Stimulated activated naive B cell treated with anti-CD40 and anti-IgM and Interleukin-4, amounts not matched to agents 10 μg/mL and 1 μg/mL and 100 μg/mL, for 72 hours (primary cell): ENCODE measurements around the gene PSMC6.
"Not testable (repeated sequence)": the region's sequence is repeated elsewhere in the genome, so short reads cannot be mapped to it uniquely, and the experiment has no call there.

Experiments
- ATAC-seq, 2 donors: fragments of 150-1000 bp; cut with Tn5 transposase; replicated peaks; 2 replicates each; pipeline ENCODE4 v1.10.0; 2021; ENCODE audit warnings: moderate library complexity in 1 of 2
- DNase-seq: peaks from one replicate; pipeline ENCODE4 v3.0.0; 2021
- H3K27ac Mint-ChIP-seq: one replicate; pipeline ENCODE4 v1.8.0; 2022; ENCODE audit warnings: mild to moderate bottlenecking, mixed read lengths
- H3K27me3 Mint-ChIP-seq, 2 donors: one replicate each; pipeline ENCODE4 v1.8.0; 2022; ENCODE audit warnings: mixed read lengths in 2 of 2
- H3K36me3 Mint-ChIP-seq, 2 donors: one replicate each; pipeline ENCODE4 v1.8.0; 2022; ENCODE audit warnings: mixed read lengths in 2 of 2, mild to moderate bottlenecking in 1 of 2
- H3K4me1 Mint-ChIP-seq, 2 donors: one replicate each; pipeline ENCODE4 v1.8.0; 2022; ENCODE audit warnings: mixed read lengths in 2 of 2, mild to moderate bottlenecking in 1 of 2
- H3K4me3 Mint-ChIP-seq, 2 donors: one replicate each; pipeline ENCODE4 v1.8.0; 2022; ENCODE audit warnings: mild to moderate bottlenecking in 2 of 2, mixed read lengths in 2 of 2, moderate library complexity in 1 of 2
- H3K9me3 Mint-ChIP-seq, 2 donors: one replicate each; pipeline ENCODE4 v1.8.0; 2022; ENCODE audit warnings: mixed read lengths in 2 of 2, mild to moderate bottlenecking in 1 of 2

Gene PSMC6

DNA sequence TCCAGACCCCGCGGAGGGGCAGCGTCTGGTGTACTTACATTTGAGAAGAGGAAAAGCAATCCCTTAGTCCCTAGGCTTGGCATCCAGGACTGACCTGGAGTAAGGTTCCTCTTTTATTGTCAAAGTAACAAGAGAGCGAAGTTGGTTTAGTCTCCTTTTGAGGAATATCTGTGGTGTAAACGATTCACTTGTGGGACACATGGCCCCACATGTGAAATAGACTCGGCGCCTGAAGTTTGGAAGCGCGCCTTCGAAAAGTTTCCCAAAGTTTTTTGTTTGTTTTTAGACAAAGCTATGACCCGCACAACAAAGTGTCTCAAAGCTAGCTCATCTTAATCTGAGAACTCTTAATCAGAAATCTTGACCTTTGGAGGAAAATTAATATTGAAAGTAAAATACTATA, 23.7 kb downstream of the PSMC6 start:
- Mint-ChIP-seq H3K36me3 (peaks cover 22 to 33% of the 10 kb centered on the region in 2 donors), H3K27ac (peak overlapping the region; percentile 94), H3K9me3 (no peaks in the 10 kb centered on the region), H3K4me1 (peaks cover 14 to 43% of the 10 kb centered on the region in 2 donors), H3K27me3 (no peaks in the 10 kb centered on the region), H3K4me3 (peak overlapping the region; percentile 87 to 97)
- ATAC-seq (no peak), DNase-seq (no peak)

DNA sequence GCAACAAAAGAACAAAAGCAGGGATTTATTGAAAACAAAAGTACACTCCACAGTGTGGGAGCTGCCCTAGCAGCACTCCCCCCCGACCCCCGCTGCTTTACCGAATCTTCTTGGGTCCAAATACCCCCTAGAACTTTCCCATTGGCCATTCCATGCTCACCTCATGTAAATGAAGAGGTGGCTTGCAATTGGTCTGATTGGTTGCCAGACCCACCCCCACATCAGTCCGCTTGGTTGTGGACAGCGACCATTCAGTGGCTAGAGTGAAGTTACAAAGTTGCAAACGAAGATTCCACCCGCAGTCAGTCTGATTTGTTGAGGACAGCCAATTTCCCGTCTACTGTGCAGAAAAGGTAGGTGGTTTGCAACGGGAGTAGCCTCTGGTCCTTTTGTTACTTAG, 26.8 kb downstream of the PSMC6 start:
- peaks cover 20 to 36% of the 10 kb centered on the region in 2 donors for H3K36me3 Mint-ChIP-seq
- H3K4me1 Mint-ChIP-seq: peaks cover 24 to 62% of the 10 kb centered on the region in 2 donors

DNA sequence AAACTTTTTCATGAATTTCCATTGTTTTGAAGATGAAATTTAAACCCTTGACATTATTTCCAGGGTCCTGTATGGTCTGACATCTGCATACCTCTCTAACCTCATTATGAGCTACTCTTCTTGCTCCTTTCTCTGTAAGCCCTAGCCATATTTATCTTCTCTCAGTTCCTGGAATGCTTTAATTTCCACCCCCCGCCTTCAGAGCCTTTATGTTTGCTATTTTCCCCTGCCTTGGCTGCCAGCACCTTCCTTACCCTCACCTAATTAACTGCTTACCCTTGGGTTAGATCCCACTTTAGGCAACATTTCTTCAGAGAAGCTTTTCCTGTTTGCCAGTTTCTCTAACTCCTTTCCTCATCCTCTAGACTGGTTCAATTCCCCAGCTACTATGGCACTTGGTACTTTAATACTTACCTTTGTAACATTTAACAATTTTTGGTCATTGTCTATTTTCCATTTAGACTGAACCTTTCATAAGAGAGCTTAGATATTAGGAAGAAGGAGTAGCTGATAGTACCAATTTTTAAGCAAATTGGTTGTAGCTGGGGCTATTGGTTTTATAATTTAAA, 29.0 kb downstream of the PSMC6 start:
- Mint-ChIP-seq H3K36me3 (peaks cover 23 to 43% of the 10 kb centered on the region in 2 donors), H3K27me3 (no peaks in the 10 kb centered on the region), H3K9me3 (peaks cover 0 to 1% of the 10 kb centered on the region in 2 donors), H3K4me1 (peaks cover 25 to 57% of the 10 kb centered on the region in 2 donors), H3K4me3 (no peak overlapping the region), H3K27ac (peak overlapping the region; percentile 7)
- no peak for DNase-seq
- ATAC-seq: no peak

More for the DNA sequence above, 26.8 kb downstream of the PSMC6 start:
- ATAC-seq: no peak
- no peaks in the 10 kb centered on the region for H3K27me3 Mint-ChIP-seq
- H3K27ac Mint-ChIP-seq: no peak overlapping the region
- no peak for DNase-seq
- H3K4me3 Mint-ChIP-seq: no peak overlapping the region
- H3K9me3 Mint-ChIP-seq: peaks cover 0 to 1% of the 10 kb centered on the region in 2 donors

DNA sequence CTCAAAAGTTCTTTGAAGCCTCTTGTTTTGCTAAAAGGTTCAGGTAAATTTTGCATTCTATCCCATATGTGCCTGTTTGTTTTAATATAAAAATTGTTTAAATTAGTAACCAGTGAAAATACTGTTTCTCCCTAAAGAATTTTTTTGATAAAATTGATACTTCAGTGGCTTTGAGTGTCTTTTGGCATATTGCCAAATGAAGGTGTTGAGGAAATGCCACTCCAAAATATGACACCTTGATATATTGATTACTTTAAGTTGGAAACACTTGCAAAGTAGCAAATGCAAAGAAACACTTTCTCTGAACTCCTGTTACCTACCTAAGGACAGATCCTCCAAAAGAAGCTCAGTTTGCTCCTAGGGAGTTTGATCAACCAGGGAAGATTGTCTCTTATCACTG, 31.4 kb downstream of the PSMC6 start:
- Mint-ChIP-seq H3K27me3 (no peaks in the 10 kb centered on the region), H3K27ac (no peak overlapping the region), H3K9me3 (peaks cover 0 to 1% of the 10 kb centered on the region in 2 donors), H3K36me3 (peaks cover 24 to 36% of the 10 kb centered on the region in 2 donors), H3K4me3 (no peak overlapping the region), H3K4me1 (peaks cover 32 to 57% of the 10 kb centered on the region in 2 donors)
- DNase-seq (no peak), ATAC-seq (no peak)

DNA sequence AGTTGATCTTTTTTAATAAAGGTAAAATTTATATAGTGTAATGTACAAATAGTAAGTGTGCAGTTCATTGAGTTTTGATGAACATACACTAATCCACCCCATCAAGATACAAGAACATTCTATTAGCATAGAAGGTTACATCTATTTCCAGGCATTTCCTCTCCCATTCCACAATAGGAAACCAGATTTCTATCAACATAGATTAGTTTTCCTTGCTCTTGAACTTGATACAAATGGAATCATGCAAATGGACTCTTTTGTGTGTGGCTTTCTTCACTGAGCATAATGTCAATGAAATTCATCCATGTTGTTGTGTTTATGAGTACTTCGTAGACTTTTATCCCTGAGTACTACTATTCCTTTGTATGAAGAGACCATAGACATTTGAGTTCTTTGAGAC, 33.8 kb downstream of the PSMC6 start:
- no peak overlapping the region for H3K4me3 Mint-ChIP-seq
- ATAC-seq: no peak
- H3K27ac Mint-ChIP-seq: no peak overlapping the region
- H3K36me3 Mint-ChIP-seq: peaks cover 17 to 24% of the 10 kb centered on the region in 2 donors
- DNase-seq: no peak
- peaks cover 23 to 37% of the 10 kb centered on the region in 2 donors for H3K4me1 Mint-ChIP-seq
- H3K27me3 Mint-ChIP-seq: no peaks in the 10 kb centered on the region
- H3K9me3 Mint-ChIP-seq: peaks cover 0 to 1% of the 10 kb centered on the region in 2 donors

DNA sequence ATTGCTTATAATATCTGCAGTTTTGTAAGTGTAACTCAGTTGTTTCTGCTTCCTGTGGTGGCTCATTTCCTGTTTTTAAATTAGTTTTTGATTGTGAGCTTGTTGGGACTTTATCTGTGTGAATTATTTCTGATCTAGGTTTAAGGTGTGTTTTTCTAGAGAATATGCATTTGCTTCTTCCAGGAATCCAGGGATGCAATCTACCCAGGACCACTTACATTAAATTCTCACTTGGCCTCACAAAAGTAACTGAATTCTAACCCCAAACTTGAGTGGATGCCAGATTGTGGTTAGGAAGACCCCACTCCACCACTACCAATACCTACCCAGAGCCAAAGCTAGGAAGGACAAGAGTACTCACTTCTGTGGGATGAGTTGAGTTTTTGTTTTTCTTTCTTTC, 34.9 kb downstream of the PSMC6 start:
- Mint-ChIP-seq H3K4me1 (peaks cover 19 to 27% of the 10 kb centered on the region in 2 donors), H3K9me3 (peaks cover 0 to 1% of the 10 kb centered on the region in 2 donors), H3K27me3 (no peaks in the 10 kb centered on the region), H3K36me3 (peaks cover 17 to 21% of the 10 kb centered on the region in 2 donors), H3K27ac (peak overlapping the region; percentile 84), H3K4me3 (peak overlapping the region; percentile 36 to 61)
- ATAC-seq (peak; percentile 5 to 42), DNase-seq (no peak)

DNA sequence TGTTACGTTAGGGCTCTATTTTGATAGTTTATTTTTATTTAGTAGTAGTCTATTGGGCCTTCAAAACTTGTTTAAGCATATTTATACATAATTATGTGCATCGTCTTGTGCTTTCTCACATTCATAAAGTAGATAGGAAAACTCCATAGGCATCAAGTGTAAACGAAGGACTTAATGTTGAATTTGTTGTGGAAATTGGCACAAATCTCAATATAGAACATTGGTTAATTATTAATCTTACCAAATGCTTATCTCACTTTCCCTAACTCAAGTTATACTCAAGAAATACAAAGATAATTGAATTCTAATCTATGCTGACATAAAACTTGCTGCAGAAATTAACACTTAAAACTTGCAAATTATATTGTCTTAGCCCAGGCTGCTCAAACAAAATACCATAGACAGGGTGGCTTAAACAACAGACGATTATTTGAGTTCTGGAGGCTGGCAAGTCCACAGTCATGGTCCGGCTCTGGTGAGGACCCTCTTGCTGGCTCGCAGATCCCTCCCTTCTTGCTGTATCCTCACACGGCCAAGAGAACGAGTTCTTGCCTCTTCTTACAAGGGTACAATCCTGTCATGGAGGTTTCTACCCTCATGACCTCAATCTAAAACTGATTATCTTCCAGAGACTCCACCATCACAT, 41.8 kb downstream of the PSMC6 start:
- H3K4me1 Mint-ChIP-seq: no peaks in the 10 kb centered on the region
- no peaks in the 10 kb centered on the region for H3K9me3 Mint-ChIP-seq
- peaks cover 6 to 10% of the 10 kb centered on the region in 2 donors for H3K36me3 Mint-ChIP-seq

DNA sequence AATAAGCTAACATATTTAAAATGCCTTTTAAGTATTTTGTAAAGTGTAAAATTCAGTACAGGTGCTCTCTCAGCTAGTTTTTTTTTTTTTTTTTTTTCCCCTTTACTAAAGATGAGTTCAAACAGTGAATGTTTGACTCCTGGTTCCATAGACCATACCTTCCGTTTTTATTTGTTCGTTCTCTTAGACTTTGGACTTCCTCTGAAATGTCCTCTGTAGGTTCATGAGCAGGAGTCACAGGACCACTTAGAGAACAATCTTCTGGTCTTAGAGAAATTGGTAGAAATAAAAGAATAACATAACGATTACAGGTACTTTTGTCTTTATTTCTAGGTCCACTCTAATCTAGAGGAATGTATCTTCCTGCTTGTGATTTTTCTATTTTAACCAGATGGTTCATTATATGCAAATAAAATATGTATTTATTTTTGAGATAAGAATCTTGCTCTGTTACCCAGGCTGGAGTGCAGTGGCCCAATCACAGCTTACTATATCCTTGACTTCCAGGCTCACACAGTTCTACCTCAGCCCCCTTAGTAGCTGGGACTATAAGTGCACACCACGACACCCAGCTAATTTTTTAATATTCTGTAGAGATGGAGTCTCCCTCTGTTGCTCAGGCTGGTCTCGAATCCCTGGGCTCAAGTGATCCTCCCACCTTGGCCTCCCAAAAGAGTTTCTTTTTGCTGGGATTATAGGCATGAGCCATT, 48.8 kb downstream of the PSMC6 start:
- H3K27me3 Mint-ChIP-seq: no peaks in the 10 kb centered on the region
- DNase-seq (no peak), ATAC-seq (no peak)
- no peaks in the 10 kb centered on the region for H3K9me3 Mint-ChIP-seq
- H3K36me3 Mint-ChIP-seq: peaks cover 2 to 4% of the 10 kb centered on the region in 2 donors
- H3K4me1 Mint-ChIP-seq: no peaks in the 10 kb centered on the region
- no peak overlapping the region for H3K4me3 Mint-ChIP-seq
- H3K27ac Mint-ChIP-seq: no peak overlapping the region

More for the DNA sequence above, 41.8 kb downstream of the PSMC6 start:
- Mint-ChIP-seq H3K27ac (no peak overlapping the region), H3K4me3 (no peak overlapping the region), H3K27me3 (no peaks in the 10 kb centered on the region)
- DNase-seq: no peak
- ATAC-seq: no peak

DNA sequence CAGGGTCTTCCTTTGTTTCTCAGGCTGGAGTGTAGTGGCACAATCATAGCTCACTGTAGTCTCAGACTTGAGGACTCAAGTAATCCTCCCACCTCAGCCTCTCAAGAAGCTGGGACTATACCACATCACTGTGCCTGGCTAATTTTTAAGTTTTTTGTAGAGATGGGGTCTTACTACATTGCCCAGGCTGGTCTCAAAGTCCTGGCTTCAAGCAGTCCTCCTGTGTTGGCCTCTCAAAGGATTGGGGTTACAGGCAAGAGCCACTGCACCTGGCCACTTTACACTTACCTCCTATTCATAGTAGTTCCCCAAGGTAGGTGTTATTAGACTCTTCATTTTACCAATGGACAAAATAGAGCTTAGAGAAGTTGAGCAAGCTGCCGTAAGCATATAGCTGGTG, 52.1 kb downstream of the PSMC6 start:
- H3K27ac Mint-ChIP-seq: no peak overlapping the region
- H3K4me3 Mint-ChIP-seq: no peak overlapping the region
- DNase-seq (no peak), ATAC-seq (no peak)
- peaks cover 8 to 19% of the 10 kb centered on the region in 2 donors for H3K36me3 Mint-ChIP-seq
- H3K4me1 Mint-ChIP-seq: peaks cover 3 to 7% of the 10 kb centered on the region in 2 donors
- no peaks in the 10 kb centered on the region for H3K27me3 Mint-ChIP-seq
- no peaks in the 10 kb centered on the region for H3K9me3 Mint-ChIP-seq

DNA sequence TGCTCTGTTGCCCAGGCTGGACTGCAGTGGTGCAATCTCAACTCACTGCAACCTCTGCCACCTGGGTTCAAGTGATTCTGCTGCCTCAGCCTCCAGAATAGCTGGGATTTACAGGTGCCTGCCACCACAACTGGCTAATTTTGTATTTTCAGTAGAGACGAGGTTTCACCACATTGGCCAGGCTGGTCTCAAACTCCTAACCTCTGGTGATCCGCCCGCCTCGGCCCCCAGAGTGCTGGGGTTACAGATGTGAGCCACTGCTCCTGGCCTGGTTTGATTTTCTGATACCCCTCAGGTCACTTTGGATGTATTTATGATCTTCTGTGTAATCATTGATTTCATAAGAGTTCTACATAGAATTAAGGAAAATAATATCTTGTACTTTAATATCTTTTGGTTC, 55.9 kb downstream of the PSMC6 start:
- H3K4me1 Mint-ChIP-seq, H3K27ac Mint-ChIP-seq, H3K9me3 Mint-ChIP-seq, H3K4me3 Mint-ChIP-seq, H3K27me3 Mint-ChIP-seq, DNase-seq, ATAC-seq: not testable (repeated sequence)
- peaks cover 17 to 26% of the 10 kb centered on the region in 2 donors for H3K36me3 Mint-ChIP-seq

DNA sequence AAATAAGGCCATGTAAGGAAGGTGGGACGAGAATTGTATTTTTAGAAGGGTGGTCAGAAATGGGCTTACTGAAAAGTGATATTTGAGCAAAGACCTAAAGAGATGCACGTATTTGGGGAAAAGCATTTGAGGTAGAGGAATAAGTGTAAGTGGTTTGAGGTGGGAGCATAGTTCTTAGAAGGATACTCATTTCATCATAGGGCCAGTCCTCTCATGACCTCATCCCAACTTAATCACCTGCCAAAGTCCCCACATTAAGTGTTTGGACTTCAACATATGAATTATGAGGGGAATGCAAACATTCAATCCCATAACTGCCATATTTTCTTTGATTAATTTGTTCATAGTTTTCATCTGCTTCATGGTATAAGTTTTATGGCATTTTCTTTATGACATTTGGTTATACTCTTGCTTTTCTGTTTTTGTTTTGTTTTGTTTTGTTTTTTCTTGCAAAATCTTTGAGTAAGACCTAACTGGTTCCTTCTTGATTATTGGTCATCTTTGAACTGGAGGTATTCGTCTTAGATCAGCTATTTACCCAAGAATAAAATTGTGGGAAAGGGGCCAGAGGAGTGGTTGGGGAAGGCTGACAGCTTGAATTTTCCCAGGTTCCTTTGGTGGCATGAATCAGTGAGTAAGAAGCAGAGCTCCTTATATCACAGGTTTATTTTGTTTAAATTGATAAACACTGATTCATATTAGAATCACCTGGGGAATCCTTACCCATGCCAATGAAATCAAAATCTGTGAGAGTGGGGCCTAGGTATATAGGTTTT, 60.2 kb downstream of the PSMC6 start:
- H3K27me3 Mint-ChIP-seq: no peaks in the 10 kb centered on the region
- H3K36me3 Mint-ChIP-seq: peaks cover 24 to 38% of the 10 kb centered on the region in 2 donors
- DNase-seq: no peak

DNA sequence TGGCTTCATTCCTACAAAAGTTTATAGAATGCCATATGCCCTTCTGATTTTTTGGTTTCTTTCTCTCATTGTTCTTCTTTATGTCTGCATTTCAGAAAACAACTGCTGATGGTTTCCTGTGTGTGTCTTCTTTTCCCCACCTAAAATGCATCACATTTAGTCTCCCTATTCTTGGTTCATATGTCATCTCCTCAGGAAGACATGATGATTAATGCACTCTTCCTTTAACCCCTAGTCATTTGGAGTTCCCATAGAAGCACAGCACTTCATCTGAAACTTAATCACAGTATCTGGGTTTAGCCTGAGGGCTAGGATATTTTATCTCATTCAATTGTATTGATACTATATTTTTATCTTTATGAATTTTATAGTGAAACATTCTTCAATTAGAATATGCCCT, 62.9 kb downstream of the PSMC6 start:
- ATAC-seq (no peak), DNase-seq (no peak)
- H3K4me3 Mint-ChIP-seq: no peak overlapping the region
- peaks cover 29 to 39% of the 10 kb centered on the region in 2 donors for H3K36me3 Mint-ChIP-seq
- H3K9me3 Mint-ChIP-seq: no peaks in the 10 kb centered on the region
- H3K27ac Mint-ChIP-seq: no peak overlapping the region
- H3K4me1 Mint-ChIP-seq: no peaks in the 10 kb centered on the region
- no peaks in the 10 kb centered on the region for H3K27me3 Mint-ChIP-seq

More for the DNA sequence above, 60.2 kb downstream of the PSMC6 start:
- no peak overlapping the region for H3K4me3 Mint-ChIP-seq
- H3K9me3 Mint-ChIP-seq: no peaks in the 10 kb centered on the region
- no peak for ATAC-seq
- H3K4me1 Mint-ChIP-seq: peaks cover 5 to 7% of the 10 kb centered on the region in 2 donors
- no peak overlapping the region for H3K27ac Mint-ChIP-seq

DNA sequence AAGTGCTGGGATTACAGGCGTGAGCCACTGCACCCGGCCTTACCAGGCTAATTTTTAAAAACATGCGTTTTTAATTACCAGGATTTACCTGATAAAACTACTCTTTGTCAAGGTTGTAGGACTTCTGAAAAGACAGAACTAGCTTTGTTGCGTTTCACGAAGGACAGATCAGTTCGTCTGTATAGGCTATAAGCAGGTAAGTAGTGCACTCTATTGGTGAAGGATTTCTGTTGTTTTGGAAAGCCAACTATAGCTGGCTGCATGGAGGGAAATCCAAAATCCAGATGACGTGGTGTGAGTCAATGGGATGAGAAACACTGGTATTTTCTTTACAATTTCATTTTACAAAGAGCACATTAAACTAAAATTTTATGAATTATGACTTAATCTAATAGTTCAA, 69.8 kb downstream of the PSMC6 start:
- Mint-ChIP-seq H3K4me1 (no peaks in the 10 kb centered on the region), H3K9me3 (no peaks in the 10 kb centered on the region), H3K4me3 (no peak overlapping the region), H3K36me3 (peaks cover 17 to 20% of the 10 kb centered on the region in 2 donors), H3K27me3 (no peaks in the 10 kb centered on the region), H3K27ac (no peak overlapping the region)
- DNase-seq (no peak), ATAC-seq (no peak)
